ENCODE data around the gene PDPR. TPM values are rescaled to one million over a fixed set of nuclear protein-coding genes. Genes with fewer than 3 reads are reported as not detected.
"Not testable (repeated sequence)": the region's sequence is repeated elsewhere in the genome, so short reads cannot be mapped to it uniquely, and the experiment has no call there.

Gene PDPR
- polyA plus RNA-seq, 3 donors from 2014 or later: 1.9 to 17.0 (median 5.2) TPM

DNA sequence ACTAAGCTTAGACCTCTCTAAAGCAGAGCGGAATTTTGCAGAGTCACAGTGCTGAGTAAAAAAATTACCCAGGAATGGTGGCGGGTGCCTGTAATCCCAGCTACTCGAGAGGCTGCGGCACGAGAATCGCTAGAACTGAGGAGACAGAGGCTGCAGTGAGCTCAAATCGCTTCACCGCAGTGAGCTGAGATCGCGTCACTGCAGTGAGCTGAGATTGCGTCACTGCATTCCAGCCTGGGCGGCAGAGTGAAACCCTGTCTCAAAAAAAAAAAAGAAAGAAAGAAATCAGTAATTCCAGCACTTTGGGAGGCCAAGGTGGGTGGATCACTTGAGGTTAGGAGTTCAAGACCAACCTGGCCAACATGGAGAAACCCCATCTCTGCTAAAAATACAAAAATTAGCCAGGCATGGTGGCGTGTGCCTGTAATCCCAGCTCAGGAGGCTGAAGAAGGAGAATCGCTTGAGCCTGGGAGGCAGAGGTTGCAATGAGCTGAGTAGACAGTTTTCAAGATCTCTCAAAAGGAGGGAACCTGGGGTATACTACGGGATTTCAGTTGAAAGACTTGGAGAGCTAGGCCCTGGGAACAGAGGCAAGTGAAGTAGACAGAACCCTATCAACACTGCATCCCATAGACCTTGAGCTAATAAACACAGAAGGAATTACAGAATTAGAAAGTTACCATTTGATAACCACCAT lies 4.4 kb upstream of the PDPR start:
- not testable (repeated sequence) for DNase-seq; H3K27me3 Mint-ChIP-seq (ENCODE audit: low read depth in 3 of 3); H3K36me3 Mint-ChIP-seq; H3K9me3 Mint-ChIP-seq; H3K4me1 Mint-ChIP-seq; H3K4me3 Mint-ChIP-seq; H3K27ac Mint-ChIP-seq

GRCh38 chr16:70112162-70112561 lies 2.0 kb upstream of the PDPR start:
- DNase-seq; H3K36me3 Mint-ChIP-seq; H3K9me3 Mint-ChIP-seq; H3K27me3 Mint-ChIP-seq (ENCODE audit: low read depth in 3 of 3); H3K4me3 Mint-ChIP-seq: not testable (repeated sequence)
- Mint-ChIP-seq H3K27ac (peak overlapping the region in 1 of 6 donors; percentile 39), H3K4me1 (peaks cover 12 to 14% of the 10 kb centered on the region in 2 donors)

DNA sequence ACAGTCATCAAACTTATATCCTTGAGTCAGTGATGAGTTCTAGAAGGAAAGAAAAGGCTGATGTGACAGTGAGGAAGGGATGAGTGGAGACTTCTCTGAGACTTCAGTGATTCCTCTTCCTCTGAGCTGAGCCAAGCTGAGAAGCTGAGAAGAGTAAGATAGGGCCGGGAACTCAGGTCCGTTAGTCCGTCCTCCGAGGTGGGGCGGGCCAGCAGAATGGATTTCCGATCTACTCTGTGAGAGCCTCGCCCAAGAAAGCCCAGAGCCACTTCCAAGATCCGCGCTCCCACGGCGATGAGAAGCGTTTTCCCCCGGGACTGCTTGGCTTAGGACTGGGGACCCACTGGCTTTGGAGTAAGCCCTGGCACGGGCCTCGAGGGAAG lies 542 bp upstream of the PDPR start:
- peaks cover 22 to 28% of the 10 kb centered on the region in 2 donors for H3K4me1 Mint-ChIP-seq
- H3K27ac Mint-ChIP-seq: peak overlapping the region; percentile 78 to 93 (median 88)
- not testable (repeated sequence) for H3K9me3 Mint-ChIP-seq; H3K27me3 Mint-ChIP-seq (ENCODE audit: low read depth in 3 of 3); H3K36me3 Mint-ChIP-seq; DNase-seq
- peak overlapping the region; percentile 85 to 90 (median 87) for H3K4me3 Mint-ChIP-seq

DNA sequence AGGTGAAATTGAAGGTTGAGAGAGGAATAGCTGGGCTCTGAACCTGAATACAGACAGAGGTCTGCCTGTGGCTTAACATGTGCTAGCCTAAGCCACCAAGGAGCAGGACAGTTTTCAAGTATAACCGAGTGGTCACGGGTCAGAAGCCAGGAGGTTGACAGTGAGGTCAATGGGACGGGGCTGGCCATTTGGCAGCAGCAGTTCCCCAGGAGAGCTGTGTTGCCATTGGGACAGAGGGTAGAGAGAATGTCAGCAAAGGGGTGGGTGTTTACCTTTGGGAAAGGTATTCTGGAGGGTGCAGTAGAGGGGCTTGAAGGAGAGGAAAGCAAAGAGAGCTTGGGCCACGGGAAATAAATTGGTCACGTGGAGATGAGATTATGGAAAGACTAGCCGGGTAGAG lies 4.2 kb downstream of the PDPR start:
- H3K27me3 Mint-ChIP-seq (ENCODE audit: low read depth in 3 of 3); DNase-seq; H3K9me3 Mint-ChIP-seq; H3K4me3 Mint-ChIP-seq: not testable (repeated sequence)
- H3K27ac Mint-ChIP-seq: peak overlapping the region; percentile 23 to 68 (median 53)
- peaks cover 27 to 36% of the 10 kb centered on the region in 2 donors for H3K4me1 Mint-ChIP-seq
- peaks cover 3 to 14% (median 7%) of the 10 kb centered on the region in 3 donors for H3K36me3 Mint-ChIP-seq

GRCh38 chr16:70118776-70119175 lies 4.6 kb downstream of the PDPR start:
- Mint-ChIP-seq H3K4me1 (peaks cover 27 to 36% of the 10 kb centered on the region in 2 donors), H3K36me3 (peaks cover 3 to 18% (median 7%) of the 10 kb centered on the region in 3 donors), H3K27ac (peak overlapping the region in 3 of 6 donors; percentile 18 to 65 (median 31))
- H3K27me3 Mint-ChIP-seq (ENCODE audit: low read depth in 3 of 3); H3K4me3 Mint-ChIP-seq; H3K9me3 Mint-ChIP-seq; DNase-seq: not testable (repeated sequence)

DNA sequence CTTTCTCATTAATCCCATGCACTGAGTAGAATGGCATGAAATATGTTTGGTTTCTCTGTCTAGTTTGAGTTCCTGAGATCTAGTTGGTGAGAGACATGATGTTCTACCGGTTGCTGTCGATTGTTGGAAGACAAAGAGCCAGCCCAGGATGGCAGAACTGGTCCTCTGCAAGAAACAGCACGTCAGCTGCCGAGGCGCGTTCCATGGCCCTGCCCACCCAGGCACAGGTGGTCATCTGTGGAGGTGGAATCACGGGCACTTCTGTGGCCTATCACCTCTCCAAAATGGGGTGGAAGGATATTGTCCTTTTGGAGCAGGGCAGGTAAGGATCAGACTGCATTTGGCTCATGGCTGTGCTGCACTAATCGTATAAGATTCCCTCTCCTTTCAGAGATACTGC lies 6.3 kb downstream of the PDPR start:
- H3K9me3 Mint-ChIP-seq; DNase-seq; H3K4me3 Mint-ChIP-seq; H3K27me3 Mint-ChIP-seq (ENCODE audit: low read depth in 3 of 3): not testable (repeated sequence)
- peak overlapping the region in 1 of 6 donors; percentile 4 for H3K27ac Mint-ChIP-seq
- peaks cover 20 to 29% of the 10 kb centered on the region in 2 donors for H3K4me1 Mint-ChIP-seq
- peaks cover 3 to 23% (median 11%) of the 10 kb centered on the region in 3 donors for H3K36me3 Mint-ChIP-seq

GRCh38 chr16:70123822-70124221 lies 9.7 kb downstream of the PDPR start:
- H3K9me3 Mint-ChIP-seq; DNase-seq; H3K27ac Mint-ChIP-seq; H3K27me3 Mint-ChIP-seq (ENCODE audit: low read depth in 3 of 3); H3K4me1 Mint-ChIP-seq; H3K4me3 Mint-ChIP-seq: not testable (repeated sequence)
- H3K36me3 Mint-ChIP-seq: peaks cover 5 to 43% (median 19%) of the 10 kb centered on the region in 3 donors

- H3K4me3 Mint-ChIP-seq; H3K4me1 Mint-ChIP-seq; DNase-seq; H3K27me3 Mint-ChIP-seq (ENCODE audit: low read depth in 3 of 3); H3K9me3 Mint-ChIP-seq; H3K27ac Mint-ChIP-seq: not testable (repeated sequence)
- H3K36me3 Mint-ChIP-seq: peaks cover 5 to 57% (median 26%) of the 10 kb centered on the region in 3 donors
Observed at GRCh38 chr16:70126226-70126625, 12.1 kb downstream of the PDPR start.

GRCh38 chr16:70127706-70128105 lies 13.6 kb downstream of the PDPR start:
- H3K9me3 Mint-ChIP-seq; H3K4me1 Mint-ChIP-seq; H3K4me3 Mint-ChIP-seq; H3K27me3 Mint-ChIP-seq (ENCODE audit: low read depth in 3 of 3); H3K27ac Mint-ChIP-seq; DNase-seq: not testable (repeated sequence)
- peaks cover 9 to 58% (median 20%) of the 10 kb centered on the region in 3 donors for H3K36me3 Mint-ChIP-seq

DNA sequence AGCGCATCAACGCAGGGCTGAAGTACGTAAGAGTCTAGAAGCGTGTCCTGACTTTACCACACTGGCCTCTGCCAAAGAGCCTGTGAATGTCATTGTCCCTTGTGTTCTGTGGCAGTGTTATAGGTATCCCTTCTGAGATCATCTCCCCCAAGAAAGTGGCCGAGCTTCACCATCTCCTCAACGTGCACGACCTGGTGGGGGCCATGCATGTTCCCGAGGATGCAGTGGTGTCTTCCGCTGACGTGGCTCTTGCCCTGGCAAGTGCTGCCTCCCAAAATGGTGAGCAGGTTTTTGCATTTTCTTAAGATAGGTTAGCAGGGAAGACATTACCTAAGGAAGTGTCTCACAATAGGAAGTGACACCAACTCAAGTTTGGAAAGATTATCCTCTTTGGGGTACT lies 14.7 kb downstream of the PDPR start:
- not testable (repeated sequence) for H3K27me3 Mint-ChIP-seq (ENCODE audit: low read depth in 3 of 3); H3K27ac Mint-ChIP-seq
- peaks cover 9 to 57% (median 20%) of the 10 kb centered on the region in 3 donors for H3K36me3 Mint-ChIP-seq

DNA sequence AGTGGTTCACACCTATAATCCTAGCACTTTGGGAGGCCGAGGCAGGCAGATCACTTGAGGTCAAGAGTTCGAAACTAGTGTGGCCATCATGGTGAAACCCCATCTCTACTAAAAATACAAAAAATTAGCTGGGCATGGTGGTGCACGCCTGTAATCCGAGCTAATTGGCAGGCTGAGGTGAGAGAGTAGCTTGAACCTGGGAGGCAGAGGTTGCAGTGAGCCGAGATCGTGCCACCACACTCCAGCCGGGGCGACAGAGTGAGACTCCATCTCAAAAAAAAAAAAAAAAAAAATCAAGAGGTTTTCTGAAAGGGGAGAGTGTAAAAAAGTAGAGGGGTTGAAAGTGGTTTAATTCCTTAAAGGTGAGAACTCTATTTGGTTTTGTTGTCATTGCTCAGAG lies 21.7 kb downstream of the PDPR start:
- H3K9me3 Mint-ChIP-seq; H3K4me3 Mint-ChIP-seq; H3K27ac Mint-ChIP-seq; DNase-seq; H3K4me1 Mint-ChIP-seq; H3K27me3 Mint-ChIP-seq (ENCODE audit: low read depth in 3 of 3): not testable (repeated sequence)
- H3K36me3 Mint-ChIP-seq: peaks cover 23 to 70% (median 23%) of the 10 kb centered on the region in 3 donors

More for the DNA sequence above, 14.7 kb downstream of the PDPR start:
- not testable (repeated sequence) for H3K4me3 Mint-ChIP-seq, DNase-seq, H3K9me3 Mint-ChIP-seq, H3K4me1 Mint-ChIP-seq

DNA sequence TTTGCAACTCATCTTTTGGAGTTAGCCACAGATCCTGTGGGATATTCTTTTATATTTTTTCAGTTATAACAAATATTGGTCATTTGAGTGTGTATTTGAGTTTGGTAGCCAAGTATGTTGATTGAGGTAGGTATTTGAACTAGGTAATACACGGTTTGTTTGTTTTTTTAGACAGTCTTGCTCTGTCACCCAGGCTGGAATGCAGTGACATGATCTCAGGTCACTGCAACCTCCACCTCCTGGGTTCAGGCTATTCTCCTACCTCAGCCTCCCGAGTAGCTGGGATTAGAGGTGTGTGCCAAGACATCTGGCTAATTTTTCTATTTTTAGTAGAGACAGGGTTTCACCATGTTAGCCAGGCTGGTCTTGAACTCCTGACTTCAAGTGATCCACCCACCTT lies 22.5 kb downstream of the PDPR start:
- H3K4me3 Mint-ChIP-seq; H3K27ac Mint-ChIP-seq; H3K4me1 Mint-ChIP-seq; H3K27me3 Mint-ChIP-seq (ENCODE audit: low read depth in 3 of 3); H3K9me3 Mint-ChIP-seq; DNase-seq: not testable (repeated sequence)
- H3K36me3 Mint-ChIP-seq: peaks cover 21 to 73% (median 26%) of the 10 kb centered on the region in 3 donors

GRCh38 chr16:70142739-70143138 lies 28.6 kb downstream of the PDPR start:
- H3K4me3 Mint-ChIP-seq; H3K27me3 Mint-ChIP-seq (ENCODE audit: low read depth in 3 of 3); DNase-seq; H3K4me1 Mint-ChIP-seq; H3K9me3 Mint-ChIP-seq; H3K27ac Mint-ChIP-seq: not testable (repeated sequence)
- peaks cover 8 to 52% (median 22%) of the 10 kb centered on the region in 3 donors for H3K36me3 Mint-ChIP-seq

DNA sequence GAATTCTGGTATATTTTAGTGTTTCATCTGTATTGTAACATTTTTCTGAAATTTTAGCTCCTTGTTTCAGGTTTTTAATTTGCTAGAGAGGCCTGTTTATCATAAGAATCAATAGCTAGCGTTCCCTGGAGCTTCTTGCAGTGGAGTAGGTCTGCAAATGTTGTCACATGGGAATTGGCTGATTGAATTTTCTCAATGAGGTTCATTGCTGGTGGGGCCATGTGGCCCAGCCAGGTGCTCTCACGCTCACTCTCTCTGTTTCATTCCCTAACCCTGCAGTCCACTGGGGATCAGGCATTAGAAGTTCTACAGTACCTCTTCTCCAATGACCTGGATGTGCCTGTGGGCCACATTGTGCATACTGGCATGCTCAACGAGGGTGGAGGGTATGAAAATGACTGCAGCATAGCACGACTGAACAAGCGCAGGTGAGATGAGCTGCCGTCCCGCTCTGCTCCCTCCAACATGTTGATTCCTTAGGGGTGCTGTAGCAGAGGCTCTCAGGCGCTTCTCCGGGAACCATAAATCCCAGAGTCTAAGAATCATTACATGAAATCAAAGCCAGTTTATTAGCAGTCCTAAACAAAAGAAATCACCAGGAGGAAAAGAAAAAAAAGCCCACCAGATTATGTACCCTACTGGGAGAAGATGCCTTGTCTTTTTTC lies 29.2 kb downstream of the PDPR start:
- H3K4me3 Mint-ChIP-seq; H3K4me1 Mint-ChIP-seq; H3K27me3 Mint-ChIP-seq (ENCODE audit: low read depth in 3 of 3); H3K27ac Mint-ChIP-seq; DNase-seq; H3K9me3 Mint-ChIP-seq: not testable (repeated sequence)
- H3K36me3 Mint-ChIP-seq: peaks cover 7 to 55% (median 20%) of the 10 kb centered on the region in 3 donors

All from immature natural killer cell (primary cell).